ENCODE data around the gene PLET1.
"Not testable (repeated sequence)": the region's sequence is repeated elsewhere in the genome, so short reads cannot be mapped to it uniquely, and the experiment has no call there.

Gene PLET1

GRCh38 chr11:112206071-112206470 is 54.6 kb downstream of the PLET1 start:
- DNase-seq = no peak

- DNase-seq = no peak
These were observed 60.4 kb downstream of the PLET1 start for GRCh38 chr11:112200252-112200651.

- DNase-seq = not testable (repeated sequence)
These were observed 61.6 kb downstream of the PLET1 start for GRCh38 chr11:112199101-112199500.

Measured in stimulated activated CD8-positive, alpha-beta memory T cell treated with anti-CD3 and anti-CD28 coated beads, Interleukin-4, amount 100 ng/mL, for 48 hours (primary cell).